GM23338 (cell line): ENCODE data around the gene SNAPC4. TPM values are rescaled to one million over a fixed set of nuclear protein-coding genes. Genes with fewer than 3 reads are reported as not detected.

Experiments used
- ATAC-seq: fragments of 200-7000 bp; cut with Tn5 transposase; 3 replicates; pipeline ENCODE4 v1.9.1; 2020
- DNase-seq: peaks from one replicate; pipeline ENCODE4 v3.0.0-alpha.2; 2015; ENCODE audit warnings: low spot score
- H2AFZ ChIP-seq: fragments of 200-600 bp; sonication (generic); 2 replicates; pipeline ENCODE4 v1.8.0; 2016; ENCODE audit warnings: antibody characterized with exemption, mild to moderate bottlenecking, moderate library complexity
- H3F3A ChIP-seq: fragments of 200-600 bp; sonication (generic); replicated peaks from 2 replicates; pipeline ENCODE4 v1.8.0; 2017; ENCODE audit warnings: antibody characterized with exemption, mixed run types, low read depth
- H3K27ac ChIP-seq: fragments of 200-600 bp; sonication (generic); 2 replicates; pipeline ENCODE4 v1.6.1; 2016; ENCODE audit warnings: low read depth
- H3K27me3 ChIP-seq: fragments of 200-600 bp; sonication (generic); 2 replicates; pipeline ENCODE4 v1.8.0; 2016; ENCODE audit warnings: mild to moderate bottlenecking, mixed run types, moderate library complexity; ENCODE audit not compliant: insufficient read depth
- H3K36me3 ChIP-seq: fragments of 200-600 bp; sonication (generic); 2 replicates; pipeline ENCODE4 v1.8.0; 2016; ENCODE audit warnings: mild to moderate bottlenecking; ENCODE audit not compliant: insufficient read depth
- H3K4me1 ChIP-seq: fragments of 200-600 bp; sonication (generic); 2 replicates; pipeline ENCODE4 v1.8.0; 2016; ENCODE audit warnings: mild to moderate bottlenecking, moderate library complexity; ENCODE audit not compliant: insufficient read depth
- H3K4me2 ChIP-seq: fragments of 200-600 bp; sonication (generic); 2 replicates; pipeline ENCODE4 v1.7.1; 2017; ENCODE audit warnings: mixed run types
- H3K4me3 ChIP-seq: fragments of 200-600 bp; sonication (generic); 2 replicates; pipeline ENCODE4 v1.6.1; 2016; ENCODE audit warnings: mixed run types
- H3K79me2 ChIP-seq: fragments of 200-600 bp; sonication (generic); replicated peaks from 2 replicates; pipeline ENCODE4 v1.8.0; 2017; ENCODE audit warnings: mild to moderate bottlenecking; ENCODE audit not compliant: insufficient read depth
- H3K9me2 ChIP-seq: fragments of 200-600 bp; sonication (generic); 2 replicates; pipeline ENCODE4 v1.8.0; 2017; ENCODE audit not compliant: insufficient read depth
- H4K20me1 ChIP-seq: fragments of 200-600 bp; sonication (generic); replicated peaks from 2 replicates; pipeline ENCODE4 v1.8.0; 2017; ENCODE audit warnings: mild to moderate bottlenecking; ENCODE audit not compliant: insufficient read depth
- H3K27ac Mint-ChIP-seq: 2 replicates; pipeline ENCODE4 v1.8.0; 2020; ENCODE audit warnings: inconsistent platforms, mild to moderate bottlenecking, moderate library complexity, mixed read lengths
- H3K27me3 Mint-ChIP-seq: 3 replicates; pipeline ENCODE4 v1.8.0; 2022; ENCODE audit warnings: low read depth, mild to moderate bottlenecking, moderate library complexity, mixed read lengths, inconsistent platforms; ENCODE audit not compliant: insufficient read depth, poor library complexity
- H3K36me3 Mint-ChIP-seq: 3 replicates; pipeline ENCODE4 v1.8.0; 2021; ENCODE audit warnings: low read depth, mild to moderate bottlenecking, inconsistent platforms, moderate library complexity, mixed read lengths
- H3K4me1 Mint-ChIP-seq: 3 replicates; pipeline ENCODE4 v1.8.0; 2020; ENCODE audit warnings: mild to moderate bottlenecking, inconsistent platforms, mixed read lengths
- H3K4me3 Mint-ChIP-seq: 3 replicates; pipeline ENCODE4 v1.8.0; 2021; ENCODE audit warnings: moderate library complexity, mild to moderate bottlenecking, inconsistent platforms, mixed read lengths
- H3K9me3 Mint-ChIP-seq: 3 replicates; pipeline ENCODE4 v1.8.0; 2020; ENCODE audit warnings: moderate library complexity, mild to moderate bottlenecking, inconsistent platforms, mixed read lengths
- CREB1 ChIP-seq: fragments of 250-450 bp; sonication (Bioruptor Pico); IDR thresholded peaks from 2 replicates; pipeline ENCODE4 v1.5.0; 2020; ENCODE audit warnings: low read depth, mild to moderate bottlenecking, moderate library complexity
- EZH2 ChIP-seq: fragments of 200-600 bp; sonication (generic); IDR thresholded peaks from one replicate; pipeline ENCODE4 v1.8.0; 2017; ENCODE audit warnings: antibody characterized with exemption, mild to moderate bottlenecking, low read depth; ENCODE audit not compliant: unreplicated experiment
- EZH2phosphoT487 ChIP-seq: fragments of 200-600 bp; sonication (generic); IDR thresholded peaks from one replicate; pipeline ENCODE4 v1.8.1; 2018; ENCODE audit warnings: antibody characterized with exemption; ENCODE audit not compliant: unreplicated experiment
- NANOG ChIP-seq: IDR thresholded peaks from 2 replicates; pipeline ENCODE4 v1.6.1; 2016; ENCODE audit warnings: antibody characterized with exemption, borderline replicate concordance
- POLR2AphosphoS5 ChIP-seq: IDR thresholded peaks from 2 replicates; pipeline ENCODE4 v1.6.1; 2016; ENCODE audit warnings: antibody characterized with exemption, low read depth
- STAT1 ChIP-seq: IDR thresholded peaks from one replicate; pipeline ENCODE4 v1.6.1; 2016; ENCODE audit warnings: antibody characterized with exemption; ENCODE audit not compliant: unreplicated experiment
- ZNF114 ChIP-seq: fragments of 250-450 bp; sonication (Bioruptor Pico); IDR thresholded peaks from 2 replicates; pipeline ENCODE4 v1.5.0; 2020; ENCODE audit warnings: mild to moderate bottlenecking, moderate library complexity
- ZNF331 ChIP-seq: fragments of 250-450 bp; sonication (Bioruptor Pico); IDR thresholded peaks from 2 replicates; pipeline ENCODE4 v1.5.0; 2020; ENCODE audit warnings: low read depth, mild to moderate bottlenecking, moderate library complexity
- polyA plus RNA-seq: library from polyadenylated mRNA; unstranded; fragments of >200 nt; fragmentation: Nextera tagmentation; extraction: Ambion mirVana; gene quantifications from 2 replicates; pipeline ENCODE4 v1.2.1, GENCODE V29; 2016
- total RNA-seq: library from RNA; depleted of rRNA; stranded (reverse); fragments of >200 nt; shearing (Covaris generic); gene quantifications from 2 replicates; pipeline ENCODE4 v1.2.3, GENCODE V29; 2014
- TF ChIP-seq, protein P1 (sequence below), 2 experiments: fragments of 200-600 bp in 1 of 2; sonication (generic) in 1 of 2; conservative IDR thresholded peaks; 2 replicates each; pipeline versions ENCODE4 v1.5.1 to v1.6.1; 2016 to 2017; ENCODE audit warnings: antibody characterized with exemption in 2 of 2, low read depth in 2 of 2, mild to moderate bottlenecking in 2 of 2, moderate library complexity in 1 of 2
- TF ChIP-seq, protein P2 (sequence below): IDR thresholded peaks from one replicate; pipeline ENCODE4 v1.6.1; 2018; ENCODE audit warnings: antibody characterized with exemption; ENCODE audit not compliant: unreplicated experiment

The SNAPC4 gene
- total and polyA plus RNA-seq, 2 experiments from 2014 or later, result 8.8 to 22.7 TPM

DNA sequence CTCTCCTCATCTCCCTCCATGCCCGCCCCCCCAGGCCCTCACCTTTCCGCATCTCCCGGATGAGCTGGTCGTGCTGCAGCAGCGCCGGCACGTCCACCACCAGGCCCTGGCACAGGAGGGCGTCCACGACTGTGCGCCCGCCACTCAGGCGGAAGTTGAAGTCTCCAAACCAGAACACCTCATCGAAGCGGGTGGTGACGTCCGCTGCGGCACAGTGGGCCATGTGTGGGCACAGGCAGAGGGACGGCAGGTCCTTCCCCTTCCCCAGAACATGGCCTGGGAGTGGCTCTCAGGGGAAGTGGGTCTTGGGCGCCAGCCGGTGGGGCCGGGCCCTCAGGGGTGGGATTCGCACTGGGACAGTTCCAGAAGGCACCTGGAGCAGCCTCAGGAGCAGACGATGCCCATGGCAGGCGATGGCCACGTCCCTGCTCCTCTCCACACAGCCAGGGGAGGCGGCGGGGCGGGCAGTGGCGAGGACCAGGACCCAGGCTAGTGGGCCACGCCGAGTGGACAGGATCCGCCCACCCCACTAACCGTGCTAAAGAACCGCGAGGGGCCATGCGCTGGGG lies 31.9 kb upstream of the SNAPC4 start:
- Histone ChIP-seq H4K20me1 (peaks cover 6% of the 10 kb centered on the region; the same call in 1 of the 2 replicates), H3K36me3 (no peaks in the 10 kb centered on the region), H3K4me3 (no peak overlapping the region), H3K9me2 (no peaks in the 10 kb centered on the region), H3K4me1 (no peaks in the 10 kb centered on the region), H2AFZ (no peak overlapping the region), H3K27ac (no peak overlapping the region), H3K4me2 (no peak overlapping the region), H3F3A (no peaks in the 10 kb centered on the region), H3K79me2 (peaks cover 12% of the 10 kb centered on the region), H3K27me3 (no peaks in the 10 kb centered on the region)
- peaks cover 5% of the 10 kb centered on the region; the same call in 2 of the 3 replicates for H3K36me3 Mint-ChIP-seq
- TF ChIP-seq, protein P1, sequence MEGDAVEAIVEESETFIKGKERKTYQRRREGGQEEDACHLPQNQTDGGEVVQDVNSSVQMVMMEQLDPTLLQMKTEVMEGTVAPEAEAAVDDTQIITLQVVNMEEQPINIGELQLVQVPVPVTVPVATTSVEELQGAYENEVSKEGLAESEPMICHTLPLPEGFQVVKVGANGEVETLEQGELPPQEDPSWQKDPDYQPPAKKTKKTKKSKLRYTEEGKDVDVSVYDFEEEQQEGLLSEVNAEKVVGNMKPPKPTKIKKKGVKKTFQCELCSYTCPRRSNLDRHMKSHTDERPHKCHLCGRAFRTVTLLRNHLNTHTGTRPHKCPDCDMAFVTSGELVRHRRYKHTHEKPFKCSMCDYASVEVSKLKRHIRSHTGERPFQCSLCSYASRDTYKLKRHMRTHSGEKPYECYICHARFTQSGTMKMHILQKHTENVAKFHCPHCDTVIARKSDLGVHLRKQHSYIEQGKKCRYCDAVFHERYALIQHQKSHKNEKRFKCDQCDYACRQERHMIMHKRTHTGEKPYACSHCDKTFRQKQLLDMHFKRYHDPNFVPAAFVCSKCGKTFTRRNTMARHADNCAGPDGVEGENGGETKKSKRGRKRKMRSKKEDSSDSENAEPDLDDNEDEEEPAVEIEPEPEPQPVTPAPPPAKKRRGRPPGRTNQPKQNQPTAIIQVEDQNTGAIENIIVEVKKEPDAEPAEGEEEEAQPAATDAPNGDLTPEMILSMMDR (conservative IDR thresholded peaks at IDR 0.05; ENCODE audit: low read depth in 2 of 2), result no peak
- TF ChIP-seq EZH2, result no peak
- no peak for TF ChIP-seq ZNF114 (CRISPR knock-in tag)
- no peak for TF ChIP-seq EZH2phosphoT487
- no peak for TF ChIP-seq ZNF331 (CRISPR knock-in tag)
- TF ChIP-seq NANOG, result no peak
- ATAC-seq (no peak), DNase-seq (no peak)
- H3K4me1 Mint-ChIP-seq, result peaks cover 4% of the 10 kb centered on the region; the same call in 2 of the 3 replicates
- H3K4me3 Mint-ChIP-seq, result no peak overlapping the region
- H3K27me3 Mint-ChIP-seq, result peaks cover 9% of the 10 kb centered on the region
- H3K27ac Mint-ChIP-seq, result no peak overlapping the region
- no peaks in the 10 kb centered on the region for H3K9me3 Mint-ChIP-seq

DNA sequence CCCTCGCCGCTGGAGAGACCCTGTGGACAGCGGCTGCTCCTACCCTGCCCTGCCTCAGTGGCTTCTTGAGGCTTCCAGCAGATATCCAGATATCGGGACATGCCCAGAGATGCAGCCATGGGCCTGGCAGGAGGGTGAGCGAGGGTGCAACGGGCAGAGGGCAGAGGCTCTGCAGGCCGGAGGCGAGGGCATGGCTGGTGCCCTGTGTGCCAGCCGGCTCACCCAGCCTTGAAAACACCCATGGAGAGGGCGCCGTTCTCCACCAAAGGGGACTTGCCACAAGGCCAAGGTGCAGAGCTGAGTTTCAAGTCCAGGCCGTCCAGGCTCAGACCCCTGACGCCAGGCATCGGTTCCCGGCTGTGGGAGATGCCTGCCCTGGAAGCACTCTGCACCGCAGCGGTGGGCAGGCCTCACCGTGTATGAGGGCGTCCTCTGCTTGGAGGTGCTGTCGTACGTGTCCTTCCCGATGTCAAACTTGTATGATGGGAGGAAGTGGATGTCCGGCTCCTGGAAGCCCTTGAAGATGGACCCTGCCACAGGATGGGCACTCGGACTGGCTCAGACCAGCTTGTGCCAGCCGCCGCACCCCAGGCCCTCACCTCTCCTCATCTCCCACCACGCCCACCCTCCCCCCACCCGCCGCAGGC lies 30.7 kb upstream of the SNAPC4 start:
- Mint-ChIP-seq H3K36me3 (peaks cover 12% of the 10 kb centered on the region; the same call in 2 of the 3 replicates), H3K27ac (no peak overlapping the region), H3K9me3 (no peaks in the 10 kb centered on the region), H3K4me3 (no peak overlapping the region), H3K4me1 (no peaks in the 10 kb centered on the region), H3K27me3 (peaks cover 5% of the 10 kb centered on the region)
- no peaks in the 10 kb centered on the region for H3K36me3 ChIP-seq
- peaks cover 3% of the 10 kb centered on the region; the same call in 1 of the 2 replicates for H3K79me2 ChIP-seq
- no peaks in the 10 kb centered on the region; the same call in 1 of the 2 replicates for H4K20me1 ChIP-seq
- H3K4me3 ChIP-seq, result no peak overlapping the region
- no peaks in the 10 kb centered on the region for H3K27me3 ChIP-seq
- H3K9me2 ChIP-seq, result no peaks in the 10 kb centered on the region
- H2AFZ ChIP-seq, result no peak overlapping the region
- H3K4me1 ChIP-seq, result no peaks in the 10 kb centered on the region
- no peaks in the 10 kb centered on the region for H3F3A ChIP-seq
- no peak for DNase-seq
- no peak overlapping the region for H3K4me2 ChIP-seq
- no peak for ATAC-seq
- H3K27ac ChIP-seq, result no peak overlapping the region
- TF ChIP-seq ZNF114 (CRISPR knock-in tag) (no peak), EZH2 (no peak), CREB1 (CRISPR knock-in tag) (no peak), POLR2AphosphoS5 (no peak), STAT1 (no peak)
- TF ChIP-seq, protein P2, sequence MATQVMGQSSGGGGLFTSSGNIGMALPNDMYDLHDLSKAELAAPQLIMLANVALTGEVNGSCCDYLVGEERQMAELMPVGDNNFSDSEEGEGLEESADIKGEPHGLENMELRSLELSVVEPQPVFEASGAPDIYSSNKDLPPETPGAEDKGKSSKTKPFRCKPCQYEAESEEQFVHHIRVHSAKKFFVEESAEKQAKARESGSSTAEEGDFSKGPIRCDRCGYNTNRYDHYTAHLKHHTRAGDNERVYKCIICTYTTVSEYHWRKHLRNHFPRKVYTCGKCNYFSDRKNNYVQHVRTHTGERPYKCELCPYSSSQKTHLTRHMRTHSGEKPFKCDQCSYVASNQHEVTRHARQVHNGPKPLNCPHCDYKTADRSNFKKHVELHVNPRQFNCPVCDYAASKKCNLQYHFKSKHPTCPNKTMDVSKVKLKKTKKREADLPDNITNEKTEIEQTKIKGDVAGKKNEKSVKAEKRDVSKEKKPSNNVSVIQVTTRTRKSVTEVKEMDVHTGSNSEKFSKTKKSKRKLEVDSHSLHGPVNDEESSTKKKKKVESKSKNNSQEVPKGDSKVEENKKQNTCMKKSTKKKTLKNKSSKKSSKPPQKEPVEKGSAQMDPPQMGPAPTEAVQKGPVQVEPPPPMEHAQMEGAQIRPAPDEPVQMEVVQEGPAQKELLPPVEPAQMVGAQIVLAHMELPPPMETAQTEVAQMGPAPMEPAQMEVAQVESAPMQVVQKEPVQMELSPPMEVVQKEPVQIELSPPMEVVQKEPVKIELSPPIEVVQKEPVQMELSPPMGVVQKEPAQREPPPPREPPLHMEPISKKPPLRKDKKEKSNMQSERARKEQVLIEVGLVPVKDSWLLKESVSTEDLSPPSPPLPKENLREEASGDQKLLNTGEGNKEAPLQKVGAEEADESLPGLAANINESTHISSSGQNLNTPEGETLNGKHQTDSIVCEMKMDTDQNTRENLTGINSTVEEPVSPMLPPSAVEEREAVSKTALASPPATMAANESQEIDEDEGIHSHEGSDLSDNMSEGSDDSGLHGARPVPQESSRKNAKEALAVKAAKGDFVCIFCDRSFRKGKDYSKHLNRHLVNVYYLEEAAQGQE, result no peak
